HUES6 (cell line): Measurements from ENCODE around the gene SEMA5A.

ENCODE experiments used
- H3K27ac ChIP-seq: 2 replicates; pipeline ENCODE4 v1.7.0; 2013; ENCODE audit warnings: low read depth, mild to moderate bottlenecking, low read length, inconsistent platforms
- H3K27me3 ChIP-seq: 2 replicates; pipeline ENCODE4 v1.6.1; 2013; ENCODE audit warnings: low read length; ENCODE audit not compliant: control insufficient read depth, insufficient read depth
- H3K36me3 ChIP-seq: 2 replicates; pipeline ENCODE4 v1.6.1; 2013; ENCODE audit warnings: low read length; ENCODE audit not compliant: control insufficient read depth, insufficient read depth
- H3K4me1 ChIP-seq: 2 replicates; pipeline ENCODE4 v1.6.1; 2013; ENCODE audit warnings: low read length; ENCODE audit not compliant: control insufficient read depth, insufficient read depth
- H3K4me3 ChIP-seq: 2 replicates; pipeline ENCODE4 v1.5.1; 2013; ENCODE audit warnings: low read depth, low read length
- H3K9ac ChIP-seq: one replicate; pipeline ENCODE4 v1.6.1; 2013; ENCODE audit warnings: mild to moderate bottlenecking, low read length
- H3K9me3 ChIP-seq: 2 replicates; pipeline ENCODE4 v1.6.1; 2013; ENCODE audit warnings: low read depth, low read length; ENCODE audit not compliant: control insufficient read depth, insufficient read depth

Gene SEMA5A

GRCh38 chr5:9015260-9015936, 530.5 kb downstream of the SEMA5A start:
- H3K36me3 ChIP-seq = no peaks in the 10 kb centered on the region
- no peaks in the 10 kb centered on the region for H3K9me3 ChIP-seq
- no peak overlapping the region for H3K9ac ChIP-seq
- H3K4me1 ChIP-seq = no peaks in the 10 kb centered on the region
- H3K27ac ChIP-seq = no peak overlapping the region
- H3K4me3 ChIP-seq = no peak overlapping the region
- no peaks in the 10 kb centered on the region for H3K27me3 ChIP-seq

- Histone ChIP-seq H3K27ac (no peak overlapping the region), H3K4me3 (no peak overlapping the region)
These were observed 532.7 kb downstream of the SEMA5A start for GRCh38 chr5:9013147-9013546.

DNA sequence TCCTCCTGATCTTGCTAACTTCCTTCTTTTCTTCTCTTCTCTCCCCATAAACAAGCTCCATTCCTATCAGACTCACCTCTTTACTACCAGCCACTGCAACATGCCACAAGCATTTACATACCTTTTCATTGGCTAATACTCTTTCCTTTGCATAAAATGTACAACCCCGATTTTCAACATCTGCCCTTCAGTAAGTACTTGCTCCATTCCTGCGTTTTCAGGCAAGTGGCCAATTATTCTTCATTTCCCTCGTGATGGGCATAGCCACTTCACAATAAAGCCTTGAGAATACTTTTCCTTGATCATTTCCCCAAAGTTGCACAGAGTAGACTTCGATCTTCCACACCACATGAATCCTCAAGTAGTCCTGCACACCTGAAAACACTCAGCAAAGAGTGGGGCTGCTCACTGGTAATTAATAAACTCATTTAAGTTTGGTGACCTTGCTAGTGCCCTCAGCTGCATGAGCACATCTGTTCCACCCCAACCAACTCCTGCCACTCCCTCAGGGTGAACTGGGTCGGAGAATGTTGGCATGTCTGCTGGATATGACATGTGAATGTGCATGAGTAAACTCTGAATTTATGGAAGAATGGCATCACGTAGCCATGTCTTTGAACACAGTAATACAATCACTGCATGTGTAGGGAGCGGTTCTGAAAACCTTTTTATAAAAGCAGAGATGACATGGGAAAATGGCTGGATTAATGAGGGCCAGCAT, 535.8 kb downstream of the SEMA5A start:
- Histone ChIP-seq H3K9me3 (no peaks in the 10 kb centered on the region), H3K9ac (no peak overlapping the region), H3K4me3 (no peak overlapping the region), H3K27me3 (no peaks in the 10 kb centered on the region), H3K36me3 (no peaks in the 10 kb centered on the region), H3K27ac (no peak overlapping the region), H3K4me1 (no peaks in the 10 kb centered on the region)

More at GRCh38 chr5:9013147-9013546, 532.7 kb downstream of the SEMA5A start:
- Histone ChIP-seq H3K9ac (no peak overlapping the region), H3K36me3 (no peaks in the 10 kb centered on the region), H3K9me3 (no peaks in the 10 kb centered on the region), H3K27me3 (no peaks in the 10 kb centered on the region), H3K4me1 (no peaks in the 10 kb centered on the region)

- H3K9me3 ChIP-seq = no peaks in the 10 kb centered on the region
- no peaks in the 10 kb centered on the region for H3K36me3 ChIP-seq
- no peak overlapping the region for H3K27ac ChIP-seq
- no peak overlapping the region for H3K9ac ChIP-seq
- H3K4me3 ChIP-seq = no peak overlapping the region
- no peaks in the 10 kb centered on the region for H3K27me3 ChIP-seq
- no peaks in the 10 kb centered on the region for H3K4me1 ChIP-seq
These were observed 548.3 kb downstream of the SEMA5A start for GRCh38 chr5:8997542-8998070.

DNA sequence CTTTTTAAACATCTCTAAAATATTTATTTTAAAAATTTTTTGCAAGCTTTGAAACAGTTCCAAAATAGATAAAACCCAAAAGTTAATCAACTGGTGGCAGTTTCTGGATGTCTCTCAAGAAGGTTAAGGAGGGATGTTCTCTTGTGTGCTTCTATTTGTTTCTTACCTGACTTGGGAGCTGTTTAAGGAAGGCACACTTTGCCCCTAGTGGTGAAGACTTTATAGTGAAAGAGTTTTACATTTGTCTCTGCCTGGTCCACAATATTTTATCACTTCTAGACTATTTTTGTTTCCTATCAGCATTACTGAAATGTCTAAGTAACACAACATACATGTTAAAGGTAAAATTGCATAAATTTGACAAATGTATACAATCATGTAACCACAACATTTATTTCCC, 552.8 kb downstream of the SEMA5A start:
- H3K27me3 ChIP-seq = no peaks in the 10 kb centered on the region
- no peak overlapping the region for H3K9ac ChIP-seq
- H3K4me3 ChIP-seq = no peak overlapping the region
- no peak overlapping the region for H3K27ac ChIP-seq
- H3K4me1 ChIP-seq = no peaks in the 10 kb centered on the region
- H3K9me3 ChIP-seq = no peaks in the 10 kb centered on the region
- H3K36me3 ChIP-seq = no peaks in the 10 kb centered on the region
